ENCODE results near the gene TMEM117. TPM values are rescaled to one million over a fixed set of nuclear protein-coding genes. Genes with fewer than 3 reads are reported as not detected.

Gene TMEM117
- total and polyA plus RNA-seq, 2 donors (not counting 3 experiments of a cell fraction or from before 2014, with no cell fraction given), result 1.2 to 3.8 TPM

- FAIRE-seq, result no peak
- H4K20me1 ChIP-seq (replicated peaks; ENCODE audit: control insufficient read depth, extremely low read depth, insufficient read depth, low read length), result no peaks in the 10 kb centered on the region
- H3K27me3 ChIP-seq (ENCODE audit: control insufficient read depth in 2 of 2, insufficient read depth in 2 of 2, low read length in 2 of 2), result no peaks in the 10 kb centered on the region
- no peak overlapping the region for H3K9ac ChIP-seq (replicated peaks; ENCODE audit: extremely low read depth, insufficient read depth, low read length)
- dilution Hi-C loops (cut with MboI; ENCODE audit: extremely low pct_ligation_motif_present, low sequenced_read_pairs), result no loop called here
- intact Hi-C loops (cut with micrococcal nuclease), result no loop called here
- no peaks in the 10 kb centered on the region for H3K9me3 ChIP-seq (replicated peaks; ENCODE audit: control insufficient read depth, insufficient read depth, low read length)
- CTCF ChIA-PET, result interaction anchor here (1.5 kb wide), 1 partner anchor 32 kb away, joined by 3 read pairs; no protein-coding TSS in a partner anchor
- H3K36me3 ChIP-seq (ENCODE audit: control insufficient read depth in 2 of 2, extremely low read depth in 1 of 2, insufficient read depth in 2 of 2, low read length in 2 of 2), result no peaks in the 10 kb centered on the region
- no TSS peak for BruUV-seq (replicated peaks)
- no peaks in the 10 kb centered on the region for H3K4me1 ChIP-seq (ENCODE audit: control insufficient read depth, extremely low read depth, insufficient read depth, low read length)
- no peak overlapping the region for H3K27ac ChIP-seq (ENCODE audit: insufficient read depth, low read depth, low read length)
- H3K79me2 ChIP-seq (ENCODE audit: control insufficient read depth, insufficient read depth, low read length), result no peaks in the 10 kb centered on the region
- TF ChIP-seq FOS (IDR thresholded peaks at IDR 0.05; ENCODE audit: borderline replicate concordance, insufficient read depth, low read length) (no peak), MYC (IDR thresholded peaks at IDR 0.05; ENCODE audit: low read depth, low read length) (no peak), POLR2AphosphoS5 (IDR thresholded peaks at IDR 0.05; ENCODE audit: insufficient read depth, low read depth, low read length) (no peak)
- TF ChIP-seq, protein P1, sequence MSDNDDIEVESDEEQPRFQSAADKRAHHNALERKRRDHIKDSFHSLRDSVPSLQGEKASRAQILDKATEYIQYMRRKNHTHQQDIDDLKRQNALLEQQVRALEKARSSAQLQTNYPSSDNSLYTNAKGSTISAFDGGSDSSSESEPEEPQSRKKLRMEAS (IDR thresholded peaks at IDR 0.05; ENCODE audit: insufficient read depth, insufficient read length), result no peak
- no peak overlapping the region for H3K4me3 ChIP-seq (replicated peaks in 1 of 3; ENCODE audit: insufficient read depth in 1 of 3, low read depth in 1 of 3, low read length in 3 of 3)
- POLR2A ChIA-PET, result no interaction called here
- no peaks in the 10 kb centered on the region for H3K9me1 ChIP-seq (replicated peaks; ENCODE audit: control insufficient read depth, extremely low read depth, insufficient read depth, low read length)
- no peak overlapping the region for H2AFZ ChIP-seq (ENCODE audit: low read depth, low read length)
- no peak for DNase-seq (ENCODE audit: low read depth, low spot score)
- H3K4me2 ChIP-seq (ENCODE audit: insufficient read depth, low read length), result no peak overlapping the region
These were observed 252.8 kb downstream of the TMEM117 start for GRCh38 chr12:44088647-44089046.

DNA sequence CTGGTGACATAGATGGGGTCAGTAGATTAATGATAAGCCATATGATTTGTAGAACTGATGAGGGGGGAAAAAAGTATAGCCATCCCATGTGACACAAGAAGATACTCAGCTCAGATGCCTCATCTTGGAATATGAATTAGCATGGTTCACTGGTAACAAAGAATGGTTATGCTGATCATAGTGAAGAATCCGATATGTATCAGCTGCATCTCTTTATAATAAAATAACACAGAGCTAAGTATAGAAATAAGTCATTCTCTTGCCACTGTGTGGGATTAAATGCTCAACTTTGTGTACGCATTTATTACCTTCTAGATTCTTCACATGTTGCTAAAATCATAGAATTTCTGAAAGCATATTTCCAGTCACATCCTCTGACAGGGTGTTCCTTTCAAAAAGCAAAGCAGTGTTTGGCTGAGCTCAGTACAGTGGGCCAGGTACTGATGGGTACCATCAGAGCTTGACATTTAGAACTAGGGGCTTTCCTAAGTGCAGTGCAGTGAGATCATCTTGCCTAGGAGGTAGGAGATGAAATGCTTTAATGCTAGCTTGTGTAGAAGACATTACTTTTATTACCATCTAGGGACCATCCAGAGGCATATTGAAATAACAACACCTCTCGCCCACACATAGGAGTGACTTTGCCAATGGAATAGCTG is 256.2 kb downstream of the TMEM117 start:
- dilution Hi-C loops (cut with MboI; ENCODE audit: extremely low pct_ligation_motif_present, low sequenced_read_pairs), result no loop called here
- Histone ChIP-seq H4K20me1 (replicated peaks; ENCODE audit: control insufficient read depth, extremely low read depth, insufficient read depth, low read length) (no peaks in the 10 kb centered on the region), H3K4me1 (ENCODE audit: control insufficient read depth, extremely low read depth, insufficient read depth, low read length) (no peaks in the 10 kb centered on the region), H2AFZ (ENCODE audit: low read depth, low read length) (no peak overlapping the region), H3K4me3 (replicated peaks in 1 of 3; ENCODE audit: insufficient read depth in 1 of 3, low read depth in 1 of 3, low read length in 3 of 3) (no peak overlapping the region), H3K79me2 (ENCODE audit: control insufficient read depth, insufficient read depth, low read length) (no peaks in the 10 kb centered on the region), H3K27ac (ENCODE audit: insufficient read depth, low read depth, low read length) (no peak overlapping the region), H3K27me3 (ENCODE audit: control insufficient read depth in 2 of 2, insufficient read depth in 2 of 2, low read length in 2 of 2) (no peaks in the 10 kb centered on the region), H3K9me1 (replicated peaks; ENCODE audit: control insufficient read depth, extremely low read depth, insufficient read depth, low read length) (no peaks in the 10 kb centered on the region), H3K36me3 (ENCODE audit: control insufficient read depth in 2 of 2, extremely low read depth in 1 of 2, insufficient read depth in 2 of 2, low read length in 2 of 2) (no peaks in the 10 kb centered on the region), H3K9ac (replicated peaks; ENCODE audit: extremely low read depth, insufficient read depth, low read length) (no peak overlapping the region), H3K9me3 (replicated peaks; ENCODE audit: control insufficient read depth, insufficient read depth, low read length) (no peaks in the 10 kb centered on the region), H3K4me2 (ENCODE audit: insufficient read depth, low read length) (no peak overlapping the region)
- POLR2A ChIA-PET, result no interaction called here
- intact Hi-C loops (cut with micrococcal nuclease), result no loop called here
- no TSS peak for BruUV-seq (replicated peaks)
- FAIRE-seq (no peak), DNase-seq (ENCODE audit: low read depth, low spot score) (no peak)
- TF ChIP-seq, protein P1 (IDR thresholded peaks at IDR 0.05; ENCODE audit: insufficient read depth, insufficient read length), result no peak
- TF ChIP-seq MYC (IDR thresholded peaks at IDR 0.05; ENCODE audit: low read depth, low read length) (no peak), JUN (IDR thresholded peaks at IDR 0.05; ENCODE audit: borderline replicate concordance, insufficient read depth, insufficient read length, low read depth) (no peak), GATA2 (IDR thresholded peaks at IDR 0.05; ENCODE audit: insufficient read depth, insufficient read length, low read depth, low read length) (no peak), EZH2 (IDR thresholded peaks at IDR 0.05; ENCODE audit: borderline replicate concordance, low read depth, low read length, severe bottlenecking) (no peak), FOS (IDR thresholded peaks at IDR 0.05; ENCODE audit: borderline replicate concordance, insufficient read depth, low read length) (no peak), POLR2A (IDR thresholded peaks at IDR 0.05; ENCODE audit: low read depth, low read length) (no peak), POLR2AphosphoS5 (IDR thresholded peaks at IDR 0.05; ENCODE audit: insufficient read depth, low read depth, low read length) (no peak)
- TF ChIP-seq, protein P2, sequence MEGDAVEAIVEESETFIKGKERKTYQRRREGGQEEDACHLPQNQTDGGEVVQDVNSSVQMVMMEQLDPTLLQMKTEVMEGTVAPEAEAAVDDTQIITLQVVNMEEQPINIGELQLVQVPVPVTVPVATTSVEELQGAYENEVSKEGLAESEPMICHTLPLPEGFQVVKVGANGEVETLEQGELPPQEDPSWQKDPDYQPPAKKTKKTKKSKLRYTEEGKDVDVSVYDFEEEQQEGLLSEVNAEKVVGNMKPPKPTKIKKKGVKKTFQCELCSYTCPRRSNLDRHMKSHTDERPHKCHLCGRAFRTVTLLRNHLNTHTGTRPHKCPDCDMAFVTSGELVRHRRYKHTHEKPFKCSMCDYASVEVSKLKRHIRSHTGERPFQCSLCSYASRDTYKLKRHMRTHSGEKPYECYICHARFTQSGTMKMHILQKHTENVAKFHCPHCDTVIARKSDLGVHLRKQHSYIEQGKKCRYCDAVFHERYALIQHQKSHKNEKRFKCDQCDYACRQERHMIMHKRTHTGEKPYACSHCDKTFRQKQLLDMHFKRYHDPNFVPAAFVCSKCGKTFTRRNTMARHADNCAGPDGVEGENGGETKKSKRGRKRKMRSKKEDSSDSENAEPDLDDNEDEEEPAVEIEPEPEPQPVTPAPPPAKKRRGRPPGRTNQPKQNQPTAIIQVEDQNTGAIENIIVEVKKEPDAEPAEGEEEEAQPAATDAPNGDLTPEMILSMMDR (IDR thresholded peaks at IDR 0.05; ENCODE audit: extremely low read depth in 1 of 2, insufficient read depth in 1 of 2, low read depth in 1 of 2, low read length in 2 of 2), result no peak
- CTCF ChIA-PET, result no interaction called here

Data from endothelial cell of umbilical vein (primary cell).